Sigmoid colon (tissue), 4 donors: ENCODE measurements around the gene OASL.

Experiments used
- CTCF ChIP-seq, 4 experiments: fragments of 450-650 bp in 3 of 4; fragments of 200-600 bp in 1 of 4; IDR thresholded peaks; one replicate each; pipeline ENCODE4 v1.5.1; 2016 to 2019; ENCODE audit warnings: antibody characterized with exemption in 4 of 4, mild to moderate bottlenecking in 3 of 4, moderate library complexity in 2 of 4
- EP300 ChIP-seq, 4 donors: sonication (generic); formaldehyde crosslinking; IDR thresholded peaks; one replicate each; pipeline ENCODE4 v1.6.1; 2017; ENCODE audit warnings: antibody characterized with exemption in 4 of 4
- POLR2A ChIP-seq, 2 donors: fragments of 450-650 bp; IDR thresholded peaks; one replicate each; pipeline ENCODE4 v1.6.1; 2016; ENCODE audit warnings: antibody characterized with exemption in 2 of 2, mild to moderate bottlenecking in 2 of 2, moderate library complexity in 2 of 2
- POLR2AphosphoS5 ChIP-seq, 4 donors: sonication (generic); formaldehyde crosslinking; IDR thresholded peaks; one replicate each; pipeline ENCODE4 v1.6.1; 2017; ENCODE audit warnings: antibody characterized with exemption in 4 of 4

- no peak for TF ChIP-seq CTCF (IDR thresholded peaks at IDR 0.05)
- TF ChIP-seq EP300 (IDR thresholded peaks at IDR 0.05) = no peak
- peak in 1 of 2 donors; percentile 36 for TF ChIP-seq POLR2A (IDR thresholded peaks at IDR 0.05)
- TF ChIP-seq POLR2AphosphoS5 (IDR thresholded peaks at IDR 0.05) = no peak
Measured at GRCh38 chr12:120980800-120981368, 58.2 kb downstream of the OASL start.
